A549 treated with RU486 at 1 μM for 4 hours (cell line): ENCODE measurements around the gene ANKRD60. TPM values are rescaled to one million over a fixed set of nuclear protein-coding genes. Genes with fewer than 3 reads are reported as not detected.

Experiments used
- total RNA-seq: library from RNA; stranded (reverse); fragments of 200-300 nt; extraction: Qiagen RNA extraction; gene quantifications from 5 replicates; pipeline ENCODE4 v1.2.3, GENCODE V29; 2022; ENCODE audit warnings: low read depth

Gene ANKRD60, protein sequence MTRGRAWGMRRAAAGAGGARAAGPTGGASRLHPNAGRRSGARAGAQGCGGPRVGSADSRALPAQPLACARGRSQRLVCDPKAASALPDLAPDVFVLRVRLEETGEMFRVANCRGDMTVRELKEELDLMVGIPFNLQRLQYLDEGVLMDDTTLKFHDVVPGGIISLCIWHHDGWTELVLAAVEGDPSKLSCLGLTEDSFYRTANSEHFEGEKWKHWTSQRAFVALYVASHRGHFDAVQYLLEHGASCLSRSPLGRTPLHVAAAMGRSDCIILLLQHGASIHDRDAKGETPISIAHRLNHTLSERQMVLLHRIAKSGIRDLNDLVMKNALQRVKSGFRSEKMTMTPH
- not detected in 5 replicates for total RNA-seq

DNA sequence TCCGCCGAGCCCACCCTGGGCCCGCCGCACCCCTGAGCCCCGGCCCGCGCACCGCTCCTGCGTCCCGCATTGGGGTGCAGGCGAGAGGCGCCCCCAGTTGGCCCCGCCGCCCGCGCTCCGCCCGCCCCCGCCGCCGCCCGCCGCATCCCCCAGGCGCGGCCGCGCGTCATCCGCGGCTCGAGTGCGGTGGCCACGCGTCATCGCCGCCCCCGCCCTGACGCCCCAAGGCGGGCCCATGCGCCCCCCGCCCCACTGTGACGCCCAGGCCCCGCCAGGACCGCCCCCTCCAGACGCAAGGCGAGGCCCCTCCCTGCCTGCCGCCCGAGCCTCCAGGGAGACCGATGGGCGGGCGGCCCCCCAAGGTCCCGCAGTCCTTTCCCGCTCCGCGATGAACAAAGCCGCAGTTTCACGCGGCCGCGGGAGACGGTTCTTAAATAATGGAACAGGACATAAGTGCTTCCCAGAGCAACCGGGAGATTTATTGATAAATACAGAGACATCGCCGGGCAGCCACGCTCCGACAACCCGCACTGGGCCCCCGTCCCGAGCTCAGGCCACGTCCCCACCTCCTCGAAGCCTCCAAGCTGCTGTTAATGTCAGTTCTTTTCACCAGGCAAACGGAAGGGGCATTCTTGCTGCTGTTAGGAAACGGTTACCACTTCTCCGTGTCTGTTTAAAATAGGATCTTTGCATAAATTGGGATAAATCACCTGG, at the start of gene ANKRD60:
Gene ANKRD60, minus strand, starts transcription at position 170 of the 714 bp plus-strand sequence. Its CDS starts 0 bp downstream, at position 170.

Other genes with a start within 250 kb of the ANKRD60 start
- gene RAB22A, start 81.1 kb upstream of the ANKRD60 start, total RNA-seq: 7.1 to 13.3 TPM (median 12.0 TPM) in 5 replicates
- 50.1 to 54.7 TPM (median 51.9 TPM) in 5 replicates for gene VAPB, start 160.6 kb upstream of the ANKRD60 start, total RNA-seq